ENCODE measurements around the gene SRRT.

SRRT gene

GRCh38 chr7:100881136-100881535, 6.2 kb downstream of the SRRT start:
- Histone ChIP-seq H3K9ac (no peak overlapping the region), H3K79me2 (ENCODE audit: insufficient read depth, low read depth) (peaks cover 52% of the 10 kb centered on the region), H4K20me1 (ENCODE audit: insufficient read depth) (no peaks in the 10 kb centered on the region; the same call in 1 of the 2 replicates), H3K27me3 (ENCODE audit: insufficient read depth, low read depth) (no peaks in the 10 kb centered on the region), H2AFZ (ENCODE audit: low read depth) (no peak overlapping the region), H3K4me2 (no peak overlapping the region), H3K4me3 (IDR thresholded peaks at IDR 0.05; ENCODE audit: insufficient read depth, low read depth, low read length) (no peak overlapping the region), H3K36me3 (ENCODE audit: insufficient read depth) (peaks cover 11% of the 10 kb centered on the region; the same call in 1 of the 2 replicates), H3K27ac (no peak overlapping the region), H3K4me1 (ENCODE audit: low read depth, poor library complexity, severe bottlenecking) (peaks cover 17% of the 10 kb centered on the region)
- TF ChIP-seq CTCF (conservative IDR thresholded peaks at IDR 0.05; ENCODE audit: low read depth, low read length): no peak

- peaks cover 7% of the 10 kb centered on the region for H3K4me1 ChIP-seq (ENCODE audit: low read depth, poor library complexity, severe bottlenecking)
- no peak overlapping the region for H3K4me3 ChIP-seq (IDR thresholded peaks at IDR 0.05; ENCODE audit: insufficient read depth, low read depth, low read length)
- H4K20me1 ChIP-seq (ENCODE audit: insufficient read depth): no peaks in the 10 kb centered on the region
Measured at GRCh38 chr7:100882201-100882600, 7.3 kb downstream of the SRRT start.

GRCh38 chr7:100882785-100883526, 8.1 kb downstream of the SRRT start:
- peaks cover 11% of the 10 kb centered on the region; the same call in 1 of the 2 replicates for H3K36me3 ChIP-seq (ENCODE audit: insufficient read depth)
- H3K4me2 ChIP-seq: no peak overlapping the region
- peaks cover under 1% of the 10 kb centered on the region for H3K4me1 ChIP-seq (ENCODE audit: low read depth, poor library complexity, severe bottlenecking)
- no peak overlapping the region for H3K27ac ChIP-seq
- no peak overlapping the region for H3K4me3 ChIP-seq (IDR thresholded peaks at IDR 0.05; ENCODE audit: insufficient read depth, low read depth, low read length)
- H3K27me3 ChIP-seq (ENCODE audit: insufficient read depth, low read depth): no peaks in the 10 kb centered on the region
- H2AFZ ChIP-seq (ENCODE audit: low read depth): no peak overlapping the region
- H3K79me2 ChIP-seq (ENCODE audit: insufficient read depth, low read depth): peaks cover 34% of the 10 kb centered on the region
- TF ChIP-seq CTCF (conservative IDR thresholded peaks at IDR 0.05; ENCODE audit: low read depth, low read length): no peak
- H4K20me1 ChIP-seq (ENCODE audit: insufficient read depth): no peaks in the 10 kb centered on the region
- no peak overlapping the region for H3K9ac ChIP-seq

More at GRCh38 chr7:100882201-100882600, 7.3 kb downstream of the SRRT start:
- Histone ChIP-seq H2AFZ (ENCODE audit: low read depth) (no peak overlapping the region), H3K27me3 (ENCODE audit: insufficient read depth, low read depth) (no peaks in the 10 kb centered on the region), H3K9ac (no peak overlapping the region), H3K79me2 (ENCODE audit: insufficient read depth, low read depth) (peaks cover 41% of the 10 kb centered on the region), H3K36me3 (ENCODE audit: insufficient read depth) (peaks cover 11% of the 10 kb centered on the region; the same call in 1 of the 2 replicates), H3K4me2 (no peak overlapping the region), H3K27ac (no peak overlapping the region)
- no peak for TF ChIP-seq CTCF (conservative IDR thresholded peaks at IDR 0.05; ENCODE audit: low read depth, low read length)

GRCh38 chr7:100884736-100885439, 10.0 kb downstream of the SRRT start:
- H3K36me3 ChIP-seq (ENCODE audit: insufficient read depth): peaks cover 14% of the 10 kb centered on the region; the same call in 1 of the 2 replicates
- no peak overlapping the region for H2AFZ ChIP-seq (ENCODE audit: low read depth)
- no peak overlapping the region for H3K4me2 ChIP-seq
- peaks cover 14% of the 10 kb centered on the region for H3K79me2 ChIP-seq (ENCODE audit: insufficient read depth, low read depth)
- H3K4me3 ChIP-seq (IDR thresholded peaks at IDR 0.05; ENCODE audit: insufficient read depth, low read depth, low read length): no peak overlapping the region
- H3K27me3 ChIP-seq (ENCODE audit: insufficient read depth, low read depth): no peaks in the 10 kb centered on the region
- no peak overlapping the region for H3K27ac ChIP-seq
- no peak overlapping the region for H3K9ac ChIP-seq
- H3K4me1 ChIP-seq (ENCODE audit: low read depth, poor library complexity, severe bottlenecking): no peaks in the 10 kb centered on the region
- no peak for TF ChIP-seq CTCF (conservative IDR thresholded peaks at IDR 0.05; ENCODE audit: low read depth, low read length)
- H4K20me1 ChIP-seq (ENCODE audit: insufficient read depth): no peaks in the 10 kb centered on the region
